SK-N-SH (cell line): ENCODE data around the gene GPR148.

Experiments used
- EP300 ChIP-seq, 2 experiments: IDR thresholded peaks; 2 replicates each; pipeline versions ENCODE4 v1.4.0 to v1.6.1; 2012; ENCODE audit warnings: borderline replicate concordance in 1 of 2, low read depth in 1 of 2, low read length in 1 of 2
- EZH2phosphoT487 ChIP-seq: fragments of 200-600 bp; sonication (generic); IDR thresholded peaks from 2 replicates; pipeline ENCODE4 v1.6.1; 2017; ENCODE audit warnings: low read depth, mixed run types, mild to moderate bottlenecking, antibody characterized with exemption, moderate library complexity, borderline replicate concordance
- GABPA ChIP-seq: IDR thresholded peaks from 2 replicates; pipeline ENCODE4 v1.4.0; 2012; ENCODE audit warnings: low read depth, mild to moderate bottlenecking
- POLR2AphosphoS5 ChIP-seq: IDR thresholded peaks from 2 replicates; pipeline ENCODE4 v1.6.1; 2012; ENCODE audit warnings: low read depth, low read length
- RCOR1 ChIP-seq: fragments of 150-350 bp; IDR thresholded peaks from 2 replicates; pipeline ENCODE4 v1.6.1; 2017; ENCODE audit warnings: antibody characterized with exemption, low read length
- RFX5 ChIP-seq: IDR thresholded peaks from 2 replicates; pipeline ENCODE4 v1.6.1; 2012; ENCODE audit warnings: mild to moderate bottlenecking, improper control_type of control experiment, low read length
- SIN3A ChIP-seq: IDR thresholded peaks from 2 replicates; pipeline ENCODE4 v1.6.1; 2012; ENCODE audit warnings: low read depth, mild to moderate bottlenecking, low read length, moderate library complexity, borderline replicate concordance
- SMC3 ChIP-seq: IDR thresholded peaks from 2 replicates; pipeline ENCODE4 v1.6.1; 2012; ENCODE audit warnings: low read depth, low read length, improper control_type of control experiment
- TF ChIP-seq, protein P1 (sequence below): fragments of 150-350 bp; IDR thresholded peaks from 2 replicates; pipeline ENCODE4 v1.6.1; 2016; ENCODE audit warnings: mild to moderate bottlenecking, low read depth, low read length
- TF ChIP-seq, protein P2 (sequence below): fragments of 200-600 bp; sonication (generic); IDR thresholded peaks from 2 replicates; pipeline ENCODE4 v1.6.1; 2017; ENCODE audit warnings: antibody characterized with exemption, mild to moderate bottlenecking, moderate library complexity
- TF ChIP-seq, protein P3 (sequence below): IDR thresholded peaks from 2 replicates; pipeline ENCODE4 v1.4.0; 2012; ENCODE audit warnings: low read depth, borderline replicate concordance

DNA sequence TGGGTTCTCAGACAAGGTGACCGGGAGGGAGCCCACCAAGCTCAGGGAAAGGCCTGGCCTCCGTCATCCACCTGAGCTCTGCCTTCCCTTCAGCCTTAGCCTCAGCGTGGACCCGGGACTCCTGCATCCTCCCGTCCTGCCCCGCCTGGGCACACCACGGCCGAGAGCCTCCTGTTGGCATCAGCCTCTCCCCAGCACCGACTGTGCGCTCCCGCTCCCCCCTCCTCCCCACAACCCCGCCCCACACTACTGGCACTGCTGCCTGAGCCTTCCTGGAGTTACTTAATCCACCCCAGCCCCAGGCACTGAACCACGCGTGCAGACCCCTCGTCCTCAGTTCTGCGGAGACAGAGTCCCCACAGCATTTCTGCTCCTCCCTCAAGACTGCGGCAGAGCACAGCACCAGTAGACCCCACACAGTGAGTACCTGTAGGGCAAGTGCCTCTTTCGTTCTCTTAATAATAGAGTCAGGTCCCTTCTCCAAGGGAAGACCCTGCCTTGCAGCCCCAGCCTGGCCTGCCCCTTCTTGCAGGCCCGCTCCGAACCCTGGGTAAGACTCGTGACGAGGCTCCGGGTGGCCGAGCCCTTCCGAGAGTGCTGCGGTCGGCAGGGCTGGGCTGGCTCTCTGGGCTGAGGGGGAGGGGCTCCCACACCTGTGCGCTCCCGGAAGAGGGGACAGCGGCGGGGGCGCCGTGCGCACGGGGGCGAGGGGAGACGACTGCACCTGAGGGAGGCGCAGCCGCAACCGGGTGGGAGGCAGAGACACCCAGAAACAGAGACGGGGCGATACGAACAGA, 26.6 kb downstream of the GPR148 start, which contains the start of gene AMER3:
- TF ChIP-seq SIN3A (no peak), POLR2AphosphoS5 (no peak), GABPA (no peak), RCOR1 (no peak), RFX5 (no peak), EZH2phosphoT487 (no peak), SMC3 (no peak), EP300 (IDR thresholded peaks at IDR 0.05; ENCODE audit: borderline replicate concordance in 1 of 2, low read depth in 1 of 2, low read length in 1 of 2) (no peak)
- TF ChIP-seq, protein P1, sequence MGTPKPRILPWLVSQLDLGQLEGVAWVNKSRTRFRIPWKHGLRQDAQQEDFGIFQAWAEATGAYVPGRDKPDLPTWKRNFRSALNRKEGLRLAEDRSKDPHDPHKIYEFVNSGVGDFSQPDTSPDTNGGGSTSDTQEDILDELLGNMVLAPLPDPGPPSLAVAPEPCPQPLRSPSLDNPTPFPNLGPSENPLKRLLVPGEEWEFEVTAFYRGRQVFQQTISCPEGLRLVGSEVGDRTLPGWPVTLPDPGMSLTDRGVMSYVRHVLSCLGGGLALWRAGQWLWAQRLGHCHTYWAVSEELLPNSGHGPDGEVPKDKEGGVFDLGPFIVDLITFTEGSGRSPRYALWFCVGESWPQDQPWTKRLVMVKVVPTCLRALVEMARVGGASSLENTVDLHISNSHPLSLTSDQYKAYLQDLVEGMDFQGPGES, result no peak
- TF ChIP-seq, protein P2, sequence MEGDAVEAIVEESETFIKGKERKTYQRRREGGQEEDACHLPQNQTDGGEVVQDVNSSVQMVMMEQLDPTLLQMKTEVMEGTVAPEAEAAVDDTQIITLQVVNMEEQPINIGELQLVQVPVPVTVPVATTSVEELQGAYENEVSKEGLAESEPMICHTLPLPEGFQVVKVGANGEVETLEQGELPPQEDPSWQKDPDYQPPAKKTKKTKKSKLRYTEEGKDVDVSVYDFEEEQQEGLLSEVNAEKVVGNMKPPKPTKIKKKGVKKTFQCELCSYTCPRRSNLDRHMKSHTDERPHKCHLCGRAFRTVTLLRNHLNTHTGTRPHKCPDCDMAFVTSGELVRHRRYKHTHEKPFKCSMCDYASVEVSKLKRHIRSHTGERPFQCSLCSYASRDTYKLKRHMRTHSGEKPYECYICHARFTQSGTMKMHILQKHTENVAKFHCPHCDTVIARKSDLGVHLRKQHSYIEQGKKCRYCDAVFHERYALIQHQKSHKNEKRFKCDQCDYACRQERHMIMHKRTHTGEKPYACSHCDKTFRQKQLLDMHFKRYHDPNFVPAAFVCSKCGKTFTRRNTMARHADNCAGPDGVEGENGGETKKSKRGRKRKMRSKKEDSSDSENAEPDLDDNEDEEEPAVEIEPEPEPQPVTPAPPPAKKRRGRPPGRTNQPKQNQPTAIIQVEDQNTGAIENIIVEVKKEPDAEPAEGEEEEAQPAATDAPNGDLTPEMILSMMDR, result no peak
- TF ChIP-seq, protein P3, sequence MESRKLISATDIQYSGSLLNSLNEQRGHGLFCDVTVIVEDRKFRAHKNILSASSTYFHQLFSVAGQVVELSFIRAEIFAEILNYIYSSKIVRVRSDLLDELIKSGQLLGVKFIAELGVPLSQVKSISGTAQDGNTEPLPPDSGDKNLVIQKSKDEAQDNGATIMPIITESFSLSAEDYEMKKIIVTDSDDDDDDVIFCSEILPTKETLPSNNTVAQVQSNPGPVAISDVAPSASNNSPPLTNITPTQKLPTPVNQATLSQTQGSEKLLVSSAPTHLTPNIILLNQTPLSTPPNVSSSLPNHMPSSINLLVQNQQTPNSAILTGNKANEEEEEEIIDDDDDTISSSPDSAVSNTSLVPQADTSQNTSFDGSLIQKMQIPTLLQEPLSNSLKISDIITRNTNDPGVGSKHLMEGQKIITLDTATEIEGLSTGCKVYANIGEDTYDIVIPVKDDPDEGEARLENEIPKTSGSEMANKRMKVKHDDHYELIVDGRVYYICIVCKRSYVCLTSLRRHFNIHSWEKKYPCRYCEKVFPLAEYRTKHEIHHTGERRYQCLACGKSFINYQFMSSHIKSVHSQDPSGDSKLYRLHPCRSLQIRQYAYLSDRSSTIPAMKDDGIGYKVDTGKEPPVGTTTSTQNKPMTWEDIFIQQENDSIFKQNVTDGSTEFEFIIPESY, result no peak
